Common myeloid progenitor, CD34-positive (primary cell): ENCODE measurements around the gene RMI2.

ENCODE experiments used
- CTCF ChIA-PET: fragments of 350-600 bp; sonication (Branson Sonifier 250); formaldehyde crosslinking; loops from one replicate; lab custom pipeline; 2021; ENCODE audit warnings: antibody characterized with exemption; lab: Charles Lee
- POLR2A ChIA-PET: fragments of 350-600 bp; sonication (Branson Sonifier 250); formaldehyde crosslinking; loops from one replicate; lab custom pipeline; 2021; ENCODE audit warnings: antibody characterized with exemption; lab: Charles Lee
- DNase-seq, 3 donors: peaks; one replicate each; pipeline versions ENCODE4 v3.0.0 to v3.0.0-alpha.2; 2013
- H3K27ac ChIP-seq, 2 experiments: 1 replicate in 1 of 2; 2 replicates in 1 of 2; pipeline ENCODE4 v1.7.0; 2013; ENCODE audit warnings: inconsistent platforms in 2 of 2, low read length in 2 of 2, mild to moderate bottlenecking in 2 of 2, low read depth in 1 of 2, moderate library complexity in 1 of 2; ENCODE audit not compliant: severe bottlenecking in 2 of 2, insufficient read depth in 1 of 2, poor library complexity in 1 of 2
- H3K27me3 ChIP-seq, 5 experiments: replicated peaks in 2 of 5; 1 replicate in 3 of 5; 2 replicates in 2 of 5; pipeline versions ENCODE4 v1.6.1 to v1.7.0; 2013; ENCODE audit warnings: low read length in 4 of 5, mild to moderate bottlenecking in 2 of 5, moderate library complexity in 2 of 5, inconsistent platforms in 1 of 5; ENCODE audit not compliant: insufficient read depth in 5 of 5, control insufficient read depth in 4 of 5
- H3K36me3 ChIP-seq, 4 experiments: 1 replicate in 2 of 4; 2 replicates in 2 of 4; pipeline versions ENCODE4 v1.6.1 to v1.7.0; 2013; ENCODE audit warnings: low read length in 3 of 4, control low read depth in 1 of 4, mild to moderate bottlenecking in 1 of 4; ENCODE audit not compliant: control insufficient read depth in 4 of 4, insufficient read depth in 4 of 4
- H3K4me1 ChIP-seq, 4 experiments: 1 replicate in 3 of 4; 2 replicates in 1 of 4; pipeline versions ENCODE4 v1.6.1 to v1.7.1; 2013; ENCODE audit warnings: low read length in 3 of 4, mild to moderate bottlenecking in 3 of 4, control low read depth in 1 of 4, inconsistent platforms in 1 of 4, moderate library complexity in 1 of 4; ENCODE audit not compliant: control insufficient read depth in 4 of 4, insufficient read depth in 4 of 4; ENCODE audit errors: control extremely low read depth in 1 of 4
- H3K4me3 ChIP-seq, 7 experiments: 1 replicate in 4 of 7; 2 replicates in 3 of 7; pipeline versions ENCODE4 v1.5.1 to v1.7.0; 2013; ENCODE audit warnings: mild to moderate bottlenecking in 7 of 7, low read length in 6 of 7, moderate library complexity in 6 of 7, inconsistent platforms in 2 of 7, low read depth in 2 of 7, control low read depth in 1 of 7; ENCODE audit not compliant: insufficient read depth in 4 of 7, control insufficient read depth in 1 of 7; ENCODE audit errors: extremely low read depth in 1 of 7
- H3K9me3 ChIP-seq, 5 experiments: 1 replicate in 4 of 5; 2 replicates in 1 of 5; pipeline versions ENCODE4 v1.6.1 to v1.7.1; 2013; ENCODE audit warnings: low read length in 4 of 5, mild to moderate bottlenecking in 2 of 5, inconsistent platforms in 1 of 5, low read depth in 1 of 5, moderate library complexity in 1 of 5; ENCODE audit not compliant: control insufficient read depth in 4 of 5, insufficient read depth in 2 of 5; ENCODE audit errors: control extremely low read depth in 1 of 5
- WGBS: methylation state at CpG from one replicate; pipeline ENCODE4 v1.1.5; 2013; ENCODE audit not compliant: insufficient coverage; 5-methylcytosine and 5-hydroxymethylcytosine counted together

The RMI2 gene

GRCh38 chr16:11318817-11319216, 26.4 kb upstream of the RMI2 start:
- no peak for DNase-seq
- Histone ChIP-seq H3K4me1 (no peaks in the 10 kb centered on the region), H3K9me3 (no peaks in the 10 kb centered on the region), H3K4me3 (no peak overlapping the region), H3K27ac (no peak overlapping the region), H3K27me3 (no peaks in the 10 kb centered on the region), H3K36me3 (no peaks in the 10 kb centered on the region)
- CTCF ChIA-PET = interaction anchor here (1.4 kb wide), 1 partner anchor 21 kb away, joined by 5 read pairs; no protein-coding TSS in a partner anchor
- POLR2A ChIA-PET = no interaction called here
- 100% methylated on average over 4 of the region's 8 CpGs for WGBS

GRCh38 chr16:11319529-11320146, 25.6 kb upstream of the RMI2 start:
- H3K27ac ChIP-seq = no peak overlapping the region
- H3K27me3 ChIP-seq = no peaks in the 10 kb centered on the region
- DNase-seq = peak in 2 of 3 donors; percentile 40 to 55
- no peaks in the 10 kb centered on the region for H3K4me1 ChIP-seq
- CTCF ChIA-PET = no interaction called here
- no peak overlapping the region for H3K4me3 ChIP-seq
- POLR2A ChIA-PET = no interaction called here
- H3K36me3 ChIP-seq = no peaks in the 10 kb centered on the region
- WGBS = 89% methylated on average over 7 of the region's 8 CpGs
- H3K9me3 ChIP-seq = no peaks in the 10 kb centered on the region

GRCh38 chr16:11320170-11320569, 25.1 kb upstream of the RMI2 start:
- 97% methylated on average over 9 of the region's 10 CpGs for WGBS

GRCh38 chr16:11321662-11322061, 23.6 kb upstream of the RMI2 start:
- Histone ChIP-seq H3K27me3 (no peaks in the 10 kb centered on the region), H3K4me3 (no peak overlapping the region), H3K36me3 (no peaks in the 10 kb centered on the region), H3K9me3 (no peaks in the 10 kb centered on the region), H3K4me1 (peaks cover 0 to 14% (median 14%) of the 10 kb centered on the region in 4 experiments), H3K27ac (no peak overlapping the region)
- CTCF ChIA-PET = no interaction called here
- POLR2A ChIA-PET = no interaction called here
- 51% methylated on average over 5 of the region's 5 CpGs for WGBS
- no peak for DNase-seq

More at GRCh38 chr16:11320170-11320569, 25.1 kb upstream of the RMI2 start:
- no peak for DNase-seq
- Histone ChIP-seq H3K9me3 (no peaks in the 10 kb centered on the region), H3K27ac (no peak overlapping the region), H3K4me1 (peaks cover 0 to 5% (median 3%) of the 10 kb centered on the region in 4 experiments), H3K4me3 (no peak overlapping the region), H3K36me3 (no peaks in the 10 kb centered on the region), H3K27me3 (no peaks in the 10 kb centered on the region)
- ChIA-PET POLR2A (no interaction called here), CTCF (interaction anchor here (1.1 kb wide), 1 partner anchor 9 kb away, joined by 3 read pairs; no protein-coding TSS in a partner anchor)

GRCh38 chr16:11322823-11323222, 22.4 kb upstream of the RMI2 start:
- Histone ChIP-seq H3K9me3 (no peaks in the 10 kb centered on the region), H3K27me3 (no peaks in the 10 kb centered on the region), H3K4me1 (peaks cover 0 to 16% (median 15%) of the 10 kb centered on the region in 4 experiments), H3K4me3 (no peak overlapping the region), H3K36me3 (no peaks in the 10 kb centered on the region), H3K27ac (no peak overlapping the region)
- DNase-seq = no peak
- ChIA-PET CTCF (interaction anchor here (1.3 kb wide), 1 partner anchor 32 kb away, joined by 4 read pairs; no protein-coding TSS in a partner anchor), POLR2A (no interaction called here)
- 100% methylated on average over 2 of the region's 3 CpGs for whole genome bisulfite sequencing

GRCh38 chr16:11323551-11324336, 21.5 kb upstream of the RMI2 start:
- ChIA-PET CTCF (interaction anchor here (1.3 to 2.6 kb wide), 2 partner anchors 11 to 31 kb away, joined by 4 to 7 read pairs; no protein-coding TSS in a partner anchor), POLR2A (no interaction called here)
- Histone ChIP-seq H3K4me1 (peaks cover 0 to 25% (median 23%) of the 10 kb centered on the region in 4 experiments), H3K9me3 (no peaks in the 10 kb centered on the region), H3K27ac (no peak overlapping the region), H3K27me3 (no peaks in the 10 kb centered on the region), H3K36me3 (no peaks in the 10 kb centered on the region), H3K4me3 (no peak overlapping the region)
- no peak for DNase-seq
- 100% methylated on average over 8 of the region's 11 CpGs for WGBS
